Head of caudate nucleus (tissue), 42 donors: ENCODE results near the gene HSD17B2.
"Not testable (repeated sequence)": the region's sequence is repeated elsewhere in the genome, so short reads cannot be mapped to it uniquely, and the experiment has no call there.

Experiments
- DNase-seq, 42 donors: peaks; one replicate each; pipeline versions ENCODE4 v3.0.0 to v3.0.0-alpha.2; 2020 to 2021; ENCODE audit warnings: mixed read lengths in 7 of 42
- intact Hi-C: fragments of 100-400 bp; cut with DNase I; formaldehyde crosslinking; loops from one replicate; pipeline ENCODE4 v1.15.0; 2022

The HSD17B2 gene

DNA sequence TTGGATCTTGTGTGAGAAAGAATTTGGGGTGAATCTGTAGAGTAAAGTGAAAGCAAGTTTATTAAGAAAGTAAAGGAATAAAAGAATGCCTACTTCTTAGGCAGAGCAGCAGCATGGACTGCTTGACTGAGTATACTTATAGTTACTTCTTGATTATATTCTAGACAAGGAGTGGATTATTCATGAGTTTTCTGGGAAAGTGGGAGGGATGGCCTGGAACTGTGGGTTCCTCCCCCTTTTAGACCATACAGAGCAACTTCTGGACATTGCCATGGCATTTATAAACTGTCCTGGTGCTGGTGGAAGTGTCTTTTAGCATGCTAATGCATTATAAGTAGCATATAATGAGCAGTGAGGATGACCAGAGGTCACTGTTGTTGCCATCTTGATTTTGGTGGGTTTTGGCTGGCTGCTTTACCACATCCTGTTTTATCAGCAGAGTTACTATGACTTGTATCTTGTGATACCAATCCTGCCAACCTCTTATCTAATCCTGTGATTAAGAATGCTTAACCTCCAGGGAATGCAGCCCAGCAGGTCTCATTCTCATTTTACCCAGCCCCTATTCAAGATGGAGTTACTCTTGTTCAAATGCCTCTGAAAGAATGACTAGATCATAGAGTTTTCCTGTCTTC, 58.7 kb downstream of the HSD17B2 start:
- DNase-seq, result no peak

DNA sequence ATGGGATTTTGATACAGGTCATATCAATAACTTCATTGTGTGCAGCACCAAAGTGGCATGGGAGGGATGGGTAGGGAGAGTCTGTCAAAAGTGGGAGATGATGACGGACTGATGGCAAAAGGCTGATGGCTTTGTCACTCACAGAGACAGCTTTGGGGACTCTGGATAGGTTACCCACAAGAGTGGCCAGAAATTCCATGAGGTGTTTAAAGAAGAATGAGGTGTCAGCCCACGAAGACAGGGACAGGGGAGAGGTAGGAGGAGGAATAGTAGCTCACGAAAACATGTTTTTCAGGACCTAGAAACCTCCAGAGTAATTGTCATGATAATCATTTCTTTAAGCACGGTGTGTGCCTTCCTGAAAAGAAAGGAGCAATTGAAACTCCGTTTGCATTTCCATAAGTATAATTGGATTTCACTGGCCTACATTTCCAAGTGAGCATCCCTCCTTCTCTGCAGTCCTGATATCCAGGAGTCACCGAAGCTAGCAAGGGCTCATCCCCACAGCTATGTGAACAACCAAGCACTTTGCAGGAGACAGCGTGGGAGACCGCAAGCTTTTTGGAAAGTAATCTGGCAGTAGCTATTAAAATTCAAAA, 60.0 kb downstream of the HSD17B2 start:
- DNase-seq, result peak in 6 of 42 donors; percentile 4 to 37 (median 8)
- intact Hi-C loops, result no loop called here

More for the DNA sequence above, 58.7 kb downstream of the HSD17B2 start:
- intact Hi-C loops, result no loop called here

DNA sequence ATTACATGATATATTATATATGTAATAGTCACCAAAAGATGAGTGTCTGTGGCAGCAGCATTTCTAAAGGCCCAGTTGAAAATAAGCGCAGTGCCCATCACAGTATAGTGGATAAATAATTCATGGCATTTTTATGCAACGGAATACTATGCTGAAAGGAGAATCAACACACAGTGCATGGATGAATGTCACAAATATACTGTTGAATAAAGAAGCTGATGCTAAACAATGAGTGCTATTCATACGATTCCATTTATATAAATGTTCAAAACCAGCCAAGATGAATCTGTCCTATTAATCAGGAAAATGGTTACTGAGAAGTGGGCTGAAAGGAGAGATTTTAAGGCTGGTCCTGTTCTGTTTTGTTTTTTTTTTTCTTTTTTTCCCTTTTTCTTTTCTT, 61.6 kb downstream of the HSD17B2 start:
- DNase-seq, result no peak
- intact Hi-C loops, result no loop called here

DNA sequence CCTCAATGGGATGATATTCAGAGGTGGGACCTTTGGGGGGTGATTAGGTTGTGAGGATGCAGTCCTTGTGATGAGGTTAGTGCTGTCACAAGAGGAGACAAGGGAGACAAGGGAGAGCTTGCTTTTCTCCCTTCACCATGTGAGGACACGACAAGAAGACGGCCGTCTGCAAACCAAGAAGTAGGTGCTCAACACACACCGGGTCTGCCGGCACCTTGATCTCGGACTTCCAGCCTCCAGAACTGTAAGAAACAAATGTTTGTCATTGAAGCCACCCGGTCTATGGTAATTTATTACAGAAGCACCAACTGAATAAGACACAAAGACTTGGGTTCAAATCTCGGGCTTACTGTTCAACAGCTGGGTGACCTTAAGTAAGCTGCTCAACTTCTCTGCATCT, 70.1 kb downstream of the HSD17B2 start:
- DNase-seq, result peak in 1 of 42 donors; percentile 16
- intact Hi-C loops, result no loop called here

DNA sequence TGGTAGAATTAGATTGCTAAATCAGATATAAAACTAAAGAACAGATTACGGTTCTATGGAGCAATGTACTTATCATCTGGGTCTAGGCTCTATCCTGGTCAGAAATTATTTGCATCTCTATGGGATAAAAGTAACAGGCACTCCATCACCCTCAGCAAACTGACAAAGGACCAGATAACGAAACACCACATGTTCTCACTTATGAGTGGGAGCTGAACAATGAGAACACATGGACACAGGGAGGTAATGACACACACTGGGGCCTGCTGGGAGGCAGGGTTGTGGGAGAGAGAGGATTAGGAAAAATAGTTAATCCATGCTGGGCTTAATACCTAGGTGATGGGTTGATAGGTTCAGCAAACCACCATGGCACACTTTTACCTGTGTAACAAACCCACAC, 73.0 kb downstream of the HSD17B2 start:
- DNase-seq, result no peak
- intact Hi-C loops, result no loop called here

DNA sequence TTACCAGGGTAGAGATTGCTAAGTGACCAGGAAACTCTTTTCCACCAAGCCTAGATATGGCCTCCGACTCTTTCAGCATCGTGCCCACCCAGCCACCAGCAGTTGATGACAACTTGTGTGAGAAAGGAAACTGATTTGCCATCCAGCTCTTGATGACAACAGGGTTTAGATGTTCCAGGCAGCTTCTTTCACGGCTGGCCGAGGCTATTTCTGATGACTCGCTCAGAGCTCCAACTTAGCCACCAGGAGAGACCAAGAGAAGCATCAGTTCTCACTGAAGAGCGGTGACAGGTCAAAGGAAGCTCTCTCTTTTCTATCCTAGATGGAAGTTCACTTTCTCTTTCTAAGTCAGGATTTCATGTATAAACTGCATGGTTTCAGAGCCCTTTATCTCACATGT, 73.7 kb downstream of the HSD17B2 start:
- intact Hi-C loops, result no loop called here
- no peak for DNase-seq

DNA sequence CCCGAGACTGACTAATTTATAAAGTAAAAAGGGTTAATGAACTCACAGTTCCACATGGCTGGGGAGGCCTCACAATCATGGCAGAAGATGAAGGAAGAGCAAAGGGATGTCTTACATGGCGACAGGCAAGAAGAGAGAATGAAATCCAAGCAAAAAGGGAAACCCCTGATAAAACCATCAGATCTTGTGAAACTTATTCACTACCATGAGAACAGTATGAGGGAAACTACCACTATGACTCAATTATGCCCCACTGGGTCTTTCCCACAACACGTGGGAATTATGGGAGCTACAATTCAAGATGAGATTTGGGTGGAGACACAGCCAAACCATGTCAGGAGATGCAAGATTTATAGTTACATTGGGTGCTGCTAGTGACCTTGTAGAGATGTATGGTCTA, 74.2 kb downstream of the HSD17B2 start:
- DNase-seq, intact Hi-C loops: not testable (repeated sequence)

DNA sequence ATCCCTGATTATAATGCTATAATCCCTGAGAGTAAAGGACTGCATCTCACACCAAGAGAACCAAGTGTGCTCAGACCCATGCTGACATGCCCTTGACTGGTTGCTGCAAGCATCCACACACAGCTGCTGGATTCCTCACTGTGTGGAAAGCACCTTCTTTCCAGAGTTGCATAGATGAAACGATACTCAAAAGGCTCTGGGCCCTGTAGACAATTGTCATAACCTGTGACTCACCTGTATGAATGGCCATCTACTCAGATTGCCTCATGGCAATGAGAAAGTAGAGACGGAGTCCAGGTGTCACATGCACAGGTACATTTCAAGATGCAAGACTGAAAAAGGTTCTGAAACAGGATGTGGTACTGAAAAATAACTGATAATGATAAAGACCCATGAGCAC, 76.9 kb downstream of the HSD17B2 start:
- intact Hi-C loops, result no loop called here
- DNase-seq, result no peak

DNA sequence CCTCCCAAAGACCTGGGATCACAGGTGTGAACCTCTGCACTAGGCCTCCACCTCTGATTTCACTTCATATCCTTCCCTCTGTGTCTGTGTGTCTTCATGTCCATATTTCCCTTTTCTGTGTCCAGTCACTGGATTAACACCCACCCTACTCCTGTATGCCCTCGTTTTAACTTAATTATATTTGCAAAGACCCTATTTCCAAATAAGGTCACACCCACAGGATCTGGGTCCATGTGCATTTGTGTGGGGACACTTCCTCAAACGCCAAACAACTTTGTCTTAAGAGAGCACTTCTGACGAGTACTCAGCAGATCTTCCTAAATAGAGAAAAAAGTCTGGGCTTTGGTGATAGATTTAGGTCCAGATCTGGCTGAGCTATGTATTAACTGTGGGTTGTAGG, 78.7 kb downstream of the HSD17B2 start:
- intact Hi-C loops, result no loop called here
- no peak for DNase-seq

DNA sequence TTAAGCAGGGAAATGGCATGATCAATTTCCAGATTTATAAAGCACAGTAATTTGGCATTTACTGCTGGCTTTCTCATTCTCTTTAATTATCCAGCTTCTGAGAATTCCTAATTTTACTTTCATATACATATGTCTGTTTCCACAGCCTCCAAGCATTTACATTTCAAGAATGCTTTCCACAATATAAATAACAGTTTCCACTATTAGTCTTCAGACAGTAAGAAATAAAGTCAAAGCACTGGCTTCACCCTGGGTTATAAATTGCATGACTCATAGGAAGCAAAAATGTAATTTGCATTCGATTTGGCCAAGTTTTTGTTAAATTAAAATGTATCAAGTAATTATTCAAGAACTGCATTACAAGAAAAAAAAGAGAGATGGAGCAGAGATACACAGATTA, 81.5 kb downstream of the HSD17B2 start:
- intact Hi-C loops, result no loop called here
- DNase-seq, result no peak

DNA sequence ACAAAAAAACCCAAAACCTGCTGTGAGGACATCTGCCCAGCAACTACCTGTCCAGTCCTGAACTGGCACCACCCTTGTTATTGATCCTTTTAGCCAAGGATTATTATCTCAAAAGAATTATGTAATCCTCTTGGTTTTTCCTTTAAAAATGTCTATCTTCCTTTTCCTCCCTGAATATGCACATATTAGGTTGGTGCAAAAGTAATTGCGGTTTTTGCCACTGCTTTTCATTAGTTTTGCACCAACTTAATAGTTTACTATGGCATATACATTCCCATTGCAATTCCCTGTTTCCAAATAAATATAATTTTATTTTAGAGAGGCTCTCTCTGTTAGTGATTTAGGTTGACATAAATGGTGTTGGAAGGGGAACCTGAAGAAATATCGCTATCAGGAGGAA, 83.7 kb downstream of the HSD17B2 start:
- intact Hi-C loops, result no loop called here

DNA sequence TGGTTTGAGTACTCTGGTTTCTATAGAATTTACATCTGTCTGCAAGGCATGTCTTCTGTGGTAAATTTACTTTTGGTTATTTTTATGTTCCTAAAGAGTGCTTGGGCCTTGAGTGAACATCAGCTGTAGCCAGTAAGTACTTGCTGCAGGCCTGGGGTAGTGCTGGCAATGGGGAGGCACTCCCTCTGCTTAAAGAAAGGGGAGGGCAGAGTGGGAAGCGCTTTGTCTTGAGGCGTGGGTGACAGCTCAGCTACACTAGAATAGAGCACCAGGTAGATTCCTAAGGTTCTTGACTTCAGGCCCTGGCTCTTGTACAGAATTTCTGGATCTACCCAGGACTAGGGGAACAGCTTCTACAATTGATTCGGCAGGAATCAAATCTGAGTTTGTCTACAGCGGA, 84.4 kb downstream of the HSD17B2 start:
- DNase-seq, result peak in 5 of 42 donors; percentile 3 to 58 (median 42)

More for the DNA sequence above, 83.7 kb downstream of the HSD17B2 start:
- DNase-seq, result no peak

DNA sequence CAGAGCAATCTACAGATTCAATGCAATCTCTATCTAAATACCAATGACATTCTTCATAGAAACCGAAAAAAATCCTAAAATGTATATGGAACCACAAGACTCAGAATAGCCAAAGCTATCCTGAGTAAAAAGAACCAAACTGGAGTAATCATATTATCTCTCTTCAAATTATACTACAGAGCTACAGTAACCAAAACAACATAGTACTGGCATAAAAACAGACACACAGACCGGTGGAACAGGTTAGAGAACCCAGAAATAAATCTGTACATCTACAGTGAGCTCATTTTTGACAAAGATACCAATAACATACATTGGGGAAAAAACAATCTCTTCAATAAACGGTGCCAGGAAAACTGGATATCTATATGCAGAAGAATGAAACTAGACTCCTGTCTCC, 89.6 kb downstream of the HSD17B2 start:
- no peak for DNase-seq
- intact Hi-C loops, result no loop called here

More for the DNA sequence above, 84.4 kb downstream of the HSD17B2 start:
- intact Hi-C loops, result no loop called here

DNA sequence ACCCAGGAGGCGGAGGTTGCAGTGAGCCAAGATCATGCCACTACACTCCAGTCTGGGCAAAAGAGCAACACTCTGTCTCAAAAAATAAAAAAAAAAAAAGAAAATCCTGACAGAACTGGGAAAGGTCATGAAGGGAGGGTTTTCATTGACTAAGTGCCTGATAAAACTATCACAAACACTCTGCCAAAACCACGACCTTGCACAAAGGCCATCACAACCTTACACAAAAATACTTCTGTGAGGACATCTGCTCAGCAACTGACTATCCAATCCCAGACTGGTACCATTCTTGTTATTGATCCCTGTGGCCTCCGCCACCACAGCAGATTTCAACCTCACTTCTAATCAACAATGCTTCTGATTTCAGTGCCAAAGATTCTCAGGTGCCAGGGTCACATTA, 94.8 kb downstream of the HSD17B2 start:
- DNase-seq, result no peak
- intact Hi-C loops, result no loop called here

DNA sequence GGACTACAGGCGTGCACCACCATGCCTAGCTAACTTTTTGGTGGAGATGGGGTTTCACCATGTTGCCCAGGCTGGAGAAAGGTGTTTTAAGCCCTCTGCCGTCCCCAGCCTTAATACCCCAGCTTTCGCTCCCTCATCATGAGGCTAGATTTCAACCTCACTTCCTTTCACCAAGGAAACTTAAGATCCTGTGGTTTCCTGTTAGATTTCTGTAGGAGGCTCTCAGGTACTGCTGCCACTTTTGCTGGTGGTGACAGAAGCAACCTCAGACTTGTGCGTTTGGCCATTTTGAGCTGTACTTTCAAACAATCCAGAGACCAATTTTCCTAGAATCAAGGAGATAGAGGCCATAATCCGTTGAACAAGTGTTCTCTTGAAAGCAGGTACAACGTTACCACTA, 98.7 kb downstream of the HSD17B2 start:
- DNase-seq, result no peak
- intact Hi-C loops, result no loop called here

DNA sequence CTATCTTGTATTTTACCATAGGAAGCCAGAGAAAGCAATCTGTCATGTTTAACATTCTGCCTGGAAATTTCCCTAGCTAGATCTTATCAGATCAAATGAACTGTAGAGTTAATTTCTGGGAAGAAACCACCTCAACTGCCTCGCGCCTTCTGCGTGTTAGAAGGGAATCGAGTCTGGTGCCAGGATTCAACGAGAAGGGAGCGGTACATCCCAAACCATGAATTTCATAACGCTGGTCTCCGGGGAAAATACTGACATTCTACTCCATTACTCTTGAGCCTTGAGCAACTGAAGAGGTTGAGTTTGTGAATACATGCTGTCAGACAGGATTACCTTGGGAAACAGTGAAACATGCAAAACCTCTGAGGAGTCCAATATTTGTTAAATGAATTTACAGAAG, 99.8 kb downstream of the HSD17B2 start:
- DNase-seq, result no peak
- intact Hi-C loops, result no loop called here

DNA sequence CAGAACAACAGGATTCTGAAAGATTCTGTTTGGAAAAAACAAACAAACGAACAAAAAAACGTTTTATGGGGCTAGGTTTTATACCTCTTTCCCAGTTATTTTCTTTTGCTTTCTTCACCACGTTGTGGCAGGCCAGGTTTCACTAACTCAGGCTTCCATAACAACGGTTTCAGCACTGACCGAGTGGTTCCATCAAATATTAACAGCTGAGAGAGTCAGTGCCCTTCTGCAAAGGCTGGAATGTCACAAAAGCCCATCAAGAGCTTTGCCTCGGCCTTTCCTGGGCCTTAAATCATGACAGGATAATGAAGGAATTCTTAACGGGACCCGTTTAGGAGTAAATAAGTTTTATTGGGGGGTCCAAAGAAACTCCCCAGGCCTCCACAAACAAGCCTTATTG, 100.8 kb downstream of the HSD17B2 start:
- intact Hi-C loops, result no loop called here
- no peak for DNase-seq

DNA sequence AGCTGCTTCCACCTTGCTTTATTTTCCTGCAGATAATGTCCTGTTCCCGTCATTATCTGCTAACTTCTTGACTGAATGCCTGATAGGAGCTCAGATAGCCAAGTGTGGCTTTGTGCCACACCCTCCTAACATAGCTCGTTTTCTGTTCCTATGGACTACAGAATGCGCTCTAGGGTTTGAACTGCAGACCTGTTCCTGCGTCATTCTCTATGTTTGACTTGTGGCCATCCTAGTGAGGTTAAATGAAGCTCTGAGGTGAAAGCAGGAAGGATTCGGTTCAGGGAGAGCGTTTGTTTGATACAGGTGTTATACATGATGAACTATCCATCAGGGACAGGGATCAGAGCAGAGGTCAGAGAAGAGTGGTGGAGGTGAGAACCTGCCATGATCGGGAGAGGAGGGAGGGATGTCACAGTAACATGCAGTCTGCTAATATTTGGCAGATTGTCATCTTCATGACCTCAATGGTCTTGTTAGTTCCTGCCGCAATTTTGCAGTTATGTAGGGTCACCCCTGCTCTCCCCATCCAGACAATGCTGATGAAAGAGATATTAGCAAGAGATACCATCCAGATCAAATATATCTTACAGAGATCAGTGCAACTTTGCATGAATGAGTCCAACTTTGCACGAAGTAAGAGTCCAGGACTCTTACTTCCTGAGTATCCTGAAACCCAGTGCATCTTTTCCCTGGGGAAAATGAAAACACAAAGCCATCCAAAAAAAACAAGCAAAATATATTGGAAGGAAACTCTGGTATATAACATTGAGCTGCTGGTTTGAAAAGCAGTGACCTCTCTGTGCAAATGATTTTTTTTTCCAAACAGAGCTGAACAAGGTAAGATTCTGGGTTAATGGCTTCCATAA, 102.1 kb downstream of the HSD17B2 start:
- intact Hi-C loops, result no loop called here

DNA sequence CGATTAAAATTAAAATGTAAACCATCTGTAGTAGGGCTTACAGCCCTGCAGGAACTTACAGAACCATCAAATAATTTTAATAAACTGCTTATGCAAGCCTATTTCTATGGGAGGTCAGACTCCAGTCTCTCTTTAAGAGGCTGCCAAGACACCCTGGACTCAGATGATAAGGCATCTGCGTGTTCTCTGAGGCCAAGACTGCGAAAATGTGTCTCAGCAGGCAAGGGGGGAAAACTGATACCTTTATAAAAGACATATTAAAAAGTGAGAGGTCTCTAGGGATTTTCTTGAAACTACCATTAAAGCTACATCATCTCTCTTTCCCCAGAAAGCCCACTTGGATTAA, 102.7 kb downstream of the HSD17B2 start:
- intact Hi-C loops, result no loop called here
- no peak for DNase-seq

More for the DNA sequence above, 102.1 kb downstream of the HSD17B2 start:
- DNase-seq, result no peak

DNA sequence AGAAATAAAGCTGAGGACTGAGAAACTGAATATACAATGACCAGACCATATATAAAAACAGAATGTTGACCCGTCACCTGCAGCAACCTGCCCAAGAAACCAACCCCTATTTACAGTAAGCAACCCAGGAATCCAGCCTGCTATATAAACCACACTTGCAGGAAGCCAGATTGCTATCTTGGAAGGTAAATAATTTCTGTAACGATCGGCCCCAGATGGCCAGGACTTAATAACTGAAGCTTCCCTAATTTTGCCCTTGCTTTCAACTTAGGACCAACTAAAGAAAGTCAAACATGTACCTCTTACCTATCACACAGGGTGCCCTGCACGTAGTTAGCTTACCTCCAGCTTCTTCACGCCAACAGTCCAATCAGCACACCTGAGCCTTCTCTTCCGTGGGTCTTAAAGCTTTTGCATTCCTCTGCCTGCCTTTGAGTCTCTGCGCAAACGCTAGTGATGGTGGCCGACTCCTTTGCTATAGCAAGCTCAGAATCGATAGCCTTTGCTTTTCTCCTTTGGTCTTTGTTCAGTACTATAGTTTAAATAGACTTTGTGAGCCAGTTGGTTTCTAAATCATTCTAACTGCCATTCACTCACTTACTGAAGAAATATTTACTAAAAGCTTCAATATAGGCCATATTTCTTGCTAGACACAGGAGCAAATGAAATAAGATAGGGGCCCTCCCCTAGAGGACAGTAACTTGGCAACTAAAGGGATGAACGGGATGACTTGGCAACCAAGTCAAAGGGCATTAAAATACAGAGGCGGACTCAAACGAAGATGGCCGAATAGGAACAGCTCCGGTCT, 103.6 kb downstream of the HSD17B2 start:
- intact Hi-C loops, result no loop called here
- no peak for DNase-seq
